ACHN (cell line): Measurements from ENCODE around the gene MTG2.

Experiments
- DNase-seq: peaks from one replicate; pipeline ENCODE4 v3.0.0-alpha.2; 2015
- in situ Hi-C: cut with HindIII; loops from 2 replicates; pipeline ENCODE4 v1.10.0; 2017; ENCODE audit warnings: low sequenced_read_pairs, low pct_ligation_motif_present, low pct_unique_long_range_greater_than_20kb

The MTG2 gene

GRCh38 chr20:62159052-62159451, 23.8 kb upstream of the MTG2 start:
- DNase-seq: no peak
- in situ Hi-C loops: no loop called here

GRCh38 chr20:62159839-62160238, 23.0 kb upstream of the MTG2 start:
- no peak for DNase-seq
- in situ Hi-C loops: no loop called here

- in situ Hi-C loops: no loop called here
- no peak for DNase-seq
Observed at GRCh38 chr20:62160253-62160652, 22.6 kb upstream of the MTG2 start.

- in situ Hi-C loops: no loop called here
- DNase-seq: no peak
Observed at GRCh38 chr20:62160876-62161275, 22.0 kb upstream of the MTG2 start.

- in situ Hi-C loops: no loop called here
- peak; percentile 34 for DNase-seq
Observed at GRCh38 chr20:62161347-62161746, 21.5 kb upstream of the MTG2 start.

GRCh38 chr20:62162765-62163484, 19.9 kb upstream of the MTG2 start:
- DNase-seq: no peak
- in situ Hi-C loops: no loop called here

- in situ Hi-C loops: no loop called here
- DNase-seq: no peak
Observed at GRCh38 chr20:62163485-62163865, 19.4 kb upstream of the MTG2 start.

- no peak for DNase-seq
- in situ Hi-C loops: no loop called here
Observed at GRCh38 chr20:62163986-62164762, 18.7 kb upstream of the MTG2 start.

GRCh38 chr20:62164879-62165761, 17.7 kb upstream of the MTG2 start:
- in situ Hi-C loops: no loop called here

GRCh38 chr20:62165762-62166399, 16.9 kb upstream of the MTG2 start:
- no peak for DNase-seq
- in situ Hi-C loops: no loop called here

More at GRCh38 chr20:62164879-62165761, 17.7 kb upstream of the MTG2 start:
- DNase-seq: no peak

- DNase-seq: no peak
- in situ Hi-C loops: no loop called here
Observed at GRCh38 chr20:62167474-62167873, 15.4 kb upstream of the MTG2 start.

- in situ Hi-C loops: no loop called here
- no peak for DNase-seq
Observed at GRCh38 chr20:62168061-62168460, 14.8 kb upstream of the MTG2 start.

GRCh38 chr20:62168890-62169435, 13.9 kb upstream of the MTG2 start:
- DNase-seq: no peak
- in situ Hi-C loops: no loop called here

GRCh38 chr20:62170536-62170935, 12.3 kb upstream of the MTG2 start:
- DNase-seq: no peak
- in situ Hi-C loops: no loop called here

GRCh38 chr20:62171245-62171644, 11.6 kb upstream of the MTG2 start:
- in situ Hi-C loops: no loop called here
- no peak for DNase-seq

- in situ Hi-C loops: no loop called here
- DNase-seq: no peak
Observed at GRCh38 chr20:62172666-62173065, 10.2 kb upstream of the MTG2 start.

GRCh38 chr20:62174021-62174804, 8.6 kb upstream of the MTG2 start:
- in situ Hi-C loops: no loop called here
- no peak for DNase-seq
